ENCODE measurements around the gene COIL. TPM values are rescaled to one million over a fixed set of nuclear protein-coding genes. Genes with fewer than 3 reads are reported as not detected.

Gene COIL
- total RNA-seq, 1 donor from 2014 or later, result 16.5 TPM

- no peak for DNase-seq
Observed at GRCh38 chr17:56935461-56935860, 25.4 kb downstream of the COIL start.

DNA sequence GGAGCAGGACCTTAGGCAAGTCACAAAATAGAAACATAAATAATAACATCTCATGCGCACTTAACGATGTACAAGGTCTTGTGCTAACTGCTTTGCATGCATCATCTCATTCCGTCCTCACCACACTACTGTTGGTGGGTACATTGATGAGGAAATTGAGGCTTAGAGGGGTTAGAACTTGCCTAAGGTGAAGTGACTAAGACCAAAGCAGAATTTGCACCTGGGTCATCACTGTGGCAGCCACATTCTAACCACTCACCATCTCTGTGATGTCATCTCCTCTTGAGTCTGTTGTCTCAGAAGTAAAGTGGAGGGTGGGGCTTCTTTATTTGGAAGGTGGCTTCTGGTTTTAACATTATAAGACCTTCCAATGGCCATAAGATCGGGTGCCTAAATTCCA, 26.6 kb downstream of the COIL start:
- DNase-seq, result no peak

DNA sequence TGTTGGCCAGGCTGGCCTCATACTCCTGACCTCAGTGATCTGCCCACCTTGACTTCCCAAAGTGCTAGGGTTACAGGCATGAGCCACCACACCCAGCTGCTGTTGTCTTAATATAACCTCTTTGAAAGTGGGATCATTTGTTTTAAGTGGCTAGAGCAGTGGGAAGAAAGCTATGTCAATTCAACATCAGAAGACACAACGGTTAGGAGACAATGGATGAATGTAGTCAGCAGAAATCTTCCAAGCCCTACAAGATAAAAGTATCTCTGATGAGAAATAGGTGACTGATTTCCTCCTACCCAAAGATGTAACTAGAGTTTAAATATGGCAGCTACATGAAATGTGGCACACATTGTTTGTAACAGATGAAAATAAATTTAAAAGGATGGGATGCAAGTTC, 27.0 kb downstream of the COIL start:
- DNase-seq, result no peak

DNA sequence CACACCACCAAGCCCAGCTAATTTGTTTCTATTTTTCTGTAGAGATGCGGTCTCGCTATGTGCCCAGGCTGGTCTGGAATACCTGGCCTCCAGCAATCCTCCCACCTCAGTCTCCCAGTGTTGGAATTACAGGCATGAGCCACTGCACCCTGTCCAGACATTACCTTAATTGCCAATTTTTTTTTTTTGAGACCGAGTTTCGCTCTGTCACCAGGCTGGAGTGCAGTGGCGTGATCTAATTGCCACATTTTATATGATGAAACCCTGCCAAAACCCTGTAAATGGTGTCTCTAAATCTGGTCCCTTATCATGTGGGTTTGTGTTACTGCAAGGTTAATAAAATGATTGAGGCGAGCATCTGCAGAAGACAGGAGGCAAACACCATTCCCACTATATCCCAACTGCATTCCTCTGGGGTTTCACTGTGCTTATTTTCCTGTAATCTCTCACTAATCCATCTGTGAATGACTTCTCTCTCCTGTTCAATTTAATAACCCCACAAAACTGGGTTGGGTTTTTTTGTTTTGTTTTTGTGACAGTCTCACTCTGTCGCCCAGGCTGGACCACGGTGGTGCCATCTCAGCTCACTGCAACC, 27.6 kb downstream of the COIL start:
- DNase-seq, result no peak

DNA sequence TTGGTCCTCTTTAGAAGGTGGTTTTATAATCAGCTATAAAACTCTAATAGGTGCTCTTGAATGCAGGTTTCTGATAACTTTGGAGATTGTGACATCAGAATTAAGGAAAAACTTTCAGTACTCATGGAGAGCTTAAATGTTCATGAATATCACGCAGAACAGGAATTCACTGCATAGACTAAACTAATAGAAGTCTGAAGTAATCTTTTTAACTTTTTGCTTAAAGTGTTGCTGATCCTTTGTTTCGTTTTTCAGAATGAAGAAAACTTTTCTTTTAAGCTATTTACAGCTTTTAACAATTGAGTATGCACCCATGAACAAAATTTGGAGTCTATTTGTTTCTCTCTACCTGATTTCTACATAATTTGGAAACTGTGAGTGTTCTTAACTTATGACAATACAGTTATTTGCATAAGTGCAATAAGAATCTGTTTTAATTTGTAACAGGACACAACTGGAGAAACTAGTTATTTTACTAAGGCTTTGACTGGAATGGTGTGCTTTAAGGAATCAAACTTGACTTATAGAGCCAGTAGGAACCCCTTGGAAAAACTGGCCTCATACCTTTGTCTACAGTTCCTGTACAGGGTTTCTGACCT, 30.0 kb downstream of the COIL start:
- DNase-seq, result no peak

GRCh38 chr17:56929362-56929969, 31.4 kb downstream of the COIL start:
- peak; percentile 13 for DNase-seq

DNA sequence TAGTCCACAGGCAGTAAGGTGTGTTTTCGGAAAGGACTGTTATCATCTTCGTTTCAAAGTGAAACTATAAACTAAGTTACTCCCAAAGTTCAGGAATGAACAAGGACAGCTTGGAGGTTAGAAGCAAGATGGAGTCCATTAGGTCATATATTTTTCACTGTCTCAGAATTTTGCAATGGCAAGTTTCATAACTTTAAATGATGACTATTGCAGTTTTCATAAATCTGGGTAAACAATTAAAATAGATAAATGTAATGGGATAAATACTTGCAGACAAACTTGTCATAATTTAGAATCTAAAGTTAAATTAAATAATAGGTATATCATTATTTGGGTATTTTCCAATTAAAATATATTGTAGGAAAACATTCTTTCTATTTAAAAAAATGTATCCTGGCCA, 32.3 kb downstream of the COIL start:
- DNase-seq, result no peak

- no peak for DNase-seq
Observed at GRCh38 chr17:56926704-56927103, 34.1 kb downstream of the COIL start.

DNA sequence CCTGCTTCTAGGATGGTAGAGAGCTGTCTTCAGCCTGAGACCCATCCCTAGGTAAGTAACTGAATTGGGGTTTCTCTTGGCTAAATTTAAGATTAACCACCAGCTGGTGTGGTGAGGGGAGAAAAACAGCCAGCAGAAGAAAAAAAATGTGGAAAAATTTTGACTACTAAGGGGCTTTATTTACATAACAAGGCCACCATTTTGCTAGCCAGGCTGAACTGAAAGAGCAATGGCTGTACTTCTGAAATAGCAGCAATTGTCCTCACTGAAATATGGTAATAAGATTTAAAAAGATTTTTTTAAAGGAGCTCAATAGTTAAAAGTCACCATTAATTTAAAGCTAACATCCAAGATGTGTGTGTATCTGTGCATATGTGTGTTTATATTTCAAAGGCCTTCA, 34.6 kb downstream of the COIL start:
- DNase-seq, result no peak

DNA sequence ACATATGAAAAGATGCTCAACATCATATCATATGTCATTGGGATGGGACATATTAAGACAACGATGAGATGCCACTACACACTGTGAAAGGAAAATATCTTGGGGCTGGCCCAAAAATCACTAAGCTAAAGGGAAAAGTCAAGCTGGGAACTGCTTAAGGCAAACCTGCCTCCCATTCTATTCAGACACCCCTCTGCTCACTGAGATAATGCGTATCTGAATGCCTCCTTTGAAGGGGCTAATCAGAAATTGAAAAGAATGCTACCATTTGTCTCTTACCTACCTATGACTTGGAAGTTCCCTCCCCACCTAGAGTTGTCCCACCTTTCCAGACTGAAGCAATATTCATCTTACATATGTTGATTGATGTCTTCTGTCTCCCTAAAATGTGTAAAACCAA, 35.8 kb downstream of the COIL start:
- DNase-seq, result no peak

GRCh38 chr17:56919717-56920116, 41.1 kb downstream of the COIL start:
- no peak for DNase-seq

GRCh38 chr17:56918916-56919315, 41.9 kb downstream of the COIL start:
- no peak for DNase-seq

GRCh38 chr17:56917559-56918296, 43.1 kb downstream of the COIL start:
- peak; percentile 53 for DNase-seq

DNA sequence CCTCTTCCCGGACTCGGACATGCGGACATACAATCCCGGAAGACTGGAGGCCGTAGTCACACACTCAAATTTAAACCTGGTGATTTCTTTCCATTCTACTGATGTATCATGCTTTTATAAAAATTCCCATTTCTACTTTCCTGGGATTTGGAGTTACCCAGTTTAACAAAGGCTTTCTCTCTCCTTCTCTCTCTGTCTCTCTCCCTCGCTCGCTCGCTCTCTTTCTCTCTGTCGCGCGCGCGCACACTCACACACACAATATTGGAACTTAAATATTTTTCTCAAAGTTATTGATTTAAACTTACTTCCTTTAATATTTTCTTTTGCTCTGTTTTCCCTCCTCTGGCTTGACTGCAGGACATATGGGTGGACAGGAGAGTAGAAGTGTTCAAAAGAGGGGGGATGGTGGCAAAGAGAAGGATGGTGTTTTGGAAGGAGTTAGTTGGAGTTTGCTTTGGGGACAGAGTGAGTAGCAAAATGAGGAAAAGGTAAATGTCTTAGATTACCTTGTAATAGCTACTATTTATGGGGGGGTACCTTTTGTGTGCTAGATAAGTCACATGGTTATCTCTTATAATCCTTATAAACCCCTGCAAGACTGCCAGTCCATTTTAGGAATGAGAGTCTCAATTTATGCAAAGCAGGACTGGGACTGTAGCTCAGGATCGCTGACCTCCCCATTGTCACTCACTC, 46.1 kb downstream of the COIL start:
- peak; percentile 37 for DNase-seq

GRCh38 chr17:56913867-56914580, 46.8 kb downstream of the COIL start, which contains the start of gene TRIM25:
Gene TRIM25 (minus strand): TSS chr17:56914049. CDS start chr17:56913988, 61 bp downstream.
- DNase-seq, result peak; percentile 93

DNA sequence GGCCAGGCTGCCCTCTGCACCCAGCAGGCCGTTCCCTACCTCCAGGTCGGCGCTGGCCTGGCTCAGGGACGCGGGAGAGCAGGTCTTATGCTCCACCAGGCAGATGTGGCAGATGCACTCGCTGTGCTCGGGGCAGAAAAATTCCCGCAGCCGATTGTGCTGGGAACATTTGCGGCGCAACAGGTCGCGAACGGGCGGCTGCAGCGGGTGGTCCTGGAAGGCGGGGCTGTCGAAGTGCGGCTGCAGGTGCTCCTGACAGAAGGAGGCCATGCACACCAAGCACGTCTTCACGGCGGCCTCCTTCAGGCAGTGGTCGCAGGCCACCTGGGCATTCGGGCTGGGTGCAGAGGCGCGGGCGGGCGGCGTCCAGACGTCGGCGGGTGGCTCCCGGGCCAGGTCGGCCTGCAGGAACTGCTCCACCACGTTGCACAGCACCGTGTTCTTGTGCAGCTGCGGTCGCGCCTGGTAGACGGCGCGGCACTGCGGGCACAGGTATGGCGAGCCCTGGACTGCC, 47.4 kb downstream of the COIL start:
- DNase-seq, result peak; percentile 37

DNA sequence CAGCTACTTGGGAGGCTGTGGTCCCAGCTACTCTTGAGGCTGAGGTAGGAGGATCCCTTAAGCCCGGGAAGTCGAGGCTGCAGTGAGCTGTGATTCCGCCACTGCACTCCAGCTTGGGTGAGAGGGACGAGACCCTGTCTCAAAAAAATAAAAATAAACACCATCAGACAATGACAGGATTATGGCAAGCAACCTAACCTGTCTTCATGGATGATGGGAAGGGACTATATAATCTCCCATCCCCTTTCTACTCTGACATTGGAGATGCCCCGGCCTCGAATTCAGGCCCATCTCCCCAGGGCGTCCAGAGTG, 47.9 kb downstream of the COIL start:
- no peak for DNase-seq

DNA sequence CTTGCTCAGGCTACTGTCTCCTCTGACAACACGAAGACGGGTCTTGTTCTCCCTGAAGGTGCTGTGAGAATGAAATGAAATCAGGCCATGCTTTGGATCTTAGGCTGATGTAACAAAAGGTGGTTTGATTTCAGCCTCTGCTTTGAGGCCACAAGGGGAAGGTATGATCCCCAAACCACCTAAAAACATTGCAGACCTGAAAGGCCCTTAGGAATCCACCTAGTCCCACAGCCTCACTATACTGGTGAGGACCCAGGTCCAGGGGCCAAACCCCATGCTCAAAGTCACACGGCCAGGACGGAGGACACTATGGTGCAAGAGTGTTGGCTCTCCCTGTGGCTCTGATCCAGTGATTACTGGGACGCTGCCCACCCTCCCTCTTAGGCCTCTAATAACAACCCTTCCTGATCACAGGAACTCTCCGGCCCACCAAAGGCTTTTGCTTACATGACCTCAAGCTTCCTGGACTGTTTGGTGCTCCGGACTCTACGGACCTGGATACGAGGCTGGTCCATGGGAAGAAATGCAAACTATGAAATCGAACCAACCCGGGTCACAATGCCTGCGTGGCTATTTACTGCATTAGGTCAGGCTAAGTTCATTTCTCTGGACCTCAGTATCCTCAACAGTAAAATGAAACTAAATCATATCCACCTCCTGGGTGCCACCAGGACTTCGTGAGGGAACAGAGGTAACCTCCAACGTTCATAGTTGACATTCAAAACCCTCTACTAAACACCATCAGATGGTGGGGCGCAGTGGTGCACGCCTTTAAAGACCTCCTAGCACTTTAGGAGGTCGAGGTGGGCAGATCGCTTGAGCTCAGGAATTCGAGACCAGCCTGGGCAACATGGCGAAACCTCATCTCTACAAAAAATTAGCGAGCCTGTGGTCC, 48.5 kb downstream of the COIL start:
- DNase-seq, result peak; percentile 51

DNA sequence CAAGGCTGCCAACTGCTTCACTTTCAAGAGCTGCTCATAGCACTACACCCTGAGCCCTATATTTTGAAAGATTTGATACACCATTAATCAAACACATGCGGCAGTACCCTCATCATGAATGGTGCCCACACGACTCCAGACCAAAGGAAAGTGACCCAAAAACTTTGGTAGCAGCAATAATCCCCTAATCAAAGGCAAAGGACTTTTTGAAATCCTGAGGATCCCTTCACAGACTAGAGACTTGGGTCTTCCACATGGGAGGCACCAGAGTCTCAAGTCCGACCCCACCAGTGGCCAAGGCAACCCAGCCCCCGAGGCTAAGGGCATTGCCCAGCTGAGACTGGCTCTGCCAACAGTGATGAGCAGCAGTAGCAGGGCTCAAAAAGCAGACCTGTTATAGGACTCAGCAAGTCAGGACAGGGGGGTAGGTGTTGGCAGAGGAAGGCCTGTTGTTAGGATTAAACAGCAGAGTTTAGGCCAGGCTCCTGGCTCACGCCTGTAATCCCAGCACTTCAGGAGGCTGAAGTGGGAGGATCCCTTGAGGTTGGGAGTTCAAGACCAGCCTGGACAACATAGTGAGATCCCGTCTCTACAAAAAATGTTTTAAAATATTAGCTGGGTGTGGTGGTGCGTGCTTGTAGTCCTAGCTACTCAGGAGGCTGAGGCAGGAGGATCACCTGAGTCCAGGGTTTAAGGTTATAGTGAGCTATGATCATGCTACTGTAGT, 50.2 kb downstream of the COIL start:
- no peak for DNase-seq

DNA sequence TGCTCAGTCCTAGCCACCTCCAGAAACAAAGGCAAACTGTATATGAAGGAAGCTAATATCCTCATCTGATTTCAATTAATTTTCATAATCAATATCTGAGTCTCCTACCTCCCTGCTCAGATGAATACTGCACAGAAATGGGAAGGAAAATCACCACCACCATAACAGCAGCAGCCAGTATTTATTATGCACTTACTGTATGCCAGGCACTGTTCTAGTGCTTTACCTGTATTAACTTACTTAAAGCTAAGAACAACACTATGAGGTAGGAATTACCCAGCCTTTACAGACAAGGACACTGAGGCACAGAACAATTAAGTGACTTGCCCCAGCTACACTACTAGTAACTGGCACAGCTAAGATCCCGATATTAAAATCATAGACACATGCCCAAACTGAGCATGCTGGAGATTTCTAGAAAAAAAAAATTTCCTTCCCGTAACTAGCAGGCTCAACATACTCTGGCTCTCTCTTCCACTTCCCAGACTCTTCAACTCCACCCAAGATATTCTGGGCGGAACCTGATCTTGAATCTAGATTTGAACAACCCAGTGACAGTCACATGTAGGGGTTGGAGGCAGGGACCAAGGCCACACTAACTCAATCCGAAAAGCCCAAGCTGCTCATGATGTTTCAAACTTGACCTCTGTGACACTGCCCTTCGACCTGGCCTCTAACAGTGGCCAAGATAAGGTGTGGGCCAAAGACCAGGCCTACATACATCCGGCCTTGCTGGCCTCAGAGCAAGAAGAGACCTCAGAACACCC, 50.9 kb downstream of the COIL start:
- DNase-seq, result no peak

All from dermis blood vessel endothelial cell (primary cell).